ENCODE measurements around the gene PDZRN3. TPM values are rescaled to one million over a fixed set of nuclear protein-coding genes. Genes with fewer than 3 reads are reported as not detected.

The PDZRN3 gene
- total RNA-seq, 2 experiments from 2014 or later, result not detected

- no peak overlapping the region for H3K27ac Mint-ChIP-seq
- H3K27me3 Mint-ChIP-seq (ENCODE audit: low read depth), result no peaks in the 10 kb centered on the region
- no peaks in the 10 kb centered on the region for H3K4me1 Mint-ChIP-seq (ENCODE audit: low read depth)
- DNase-seq (no peak), ATAC-seq (no peak)
- H3K36me3 Mint-ChIP-seq (ENCODE audit: low read depth), result no peaks in the 10 kb centered on the region
- no peak overlapping the region for H3K4me3 Mint-ChIP-seq
- H3K9me3 Mint-ChIP-seq (ENCODE audit: insufficient read depth), result no peaks in the 10 kb centered on the region
- ChIA-PET CTCF (no interaction called here), POLR2A (no interaction called here)
These were observed 219.7 kb downstream of the PDZRN3 start for GRCh38 chr3:73405000-73405399.

GRCh38 chr3:73404435-73404834 is 220.3 kb downstream of the PDZRN3 start:
- DNase-seq (no peak), ATAC-seq (no peak)
- H3K4me3 Mint-ChIP-seq, result no peak overlapping the region
- no peaks in the 10 kb centered on the region for H3K27me3 Mint-ChIP-seq (ENCODE audit: low read depth)
- no peaks in the 10 kb centered on the region for H3K36me3 Mint-ChIP-seq (ENCODE audit: low read depth)
- ChIA-PET POLR2A (no interaction called here), CTCF (no interaction called here)
- no peak overlapping the region for H3K27ac Mint-ChIP-seq
- H3K9me3 Mint-ChIP-seq (ENCODE audit: insufficient read depth), result no peaks in the 10 kb centered on the region
- H3K4me1 Mint-ChIP-seq (ENCODE audit: low read depth), result no peaks in the 10 kb centered on the region

- Mint-ChIP-seq H3K4me1 (ENCODE audit: low read depth) (no peaks in the 10 kb centered on the region), H3K4me3 (no peak overlapping the region), H3K27me3 (ENCODE audit: low read depth) (no peaks in the 10 kb centered on the region), H3K9me3 (ENCODE audit: insufficient read depth) (no peaks in the 10 kb centered on the region), H3K36me3 (ENCODE audit: low read depth) (no peaks in the 10 kb centered on the region), H3K27ac (no peak overlapping the region)
- POLR2A ChIA-PET, result no interaction called here
- ATAC-seq (no peak), DNase-seq (no peak)
- CTCF ChIA-PET, result no interaction called here
These were observed 221.3 kb downstream of the PDZRN3 start for GRCh38 chr3:73403444-73403843.

GRCh38 chr3:73401616-73402279 is 223.0 kb downstream of the PDZRN3 start:
- Mint-ChIP-seq H3K4me1 (ENCODE audit: low read depth) (no peaks in the 10 kb centered on the region), H3K27ac (no peak overlapping the region), H3K36me3 (ENCODE audit: low read depth) (no peaks in the 10 kb centered on the region), H3K4me3 (no peak overlapping the region), H3K27me3 (ENCODE audit: low read depth) (no peaks in the 10 kb centered on the region), H3K9me3 (ENCODE audit: insufficient read depth) (no peaks in the 10 kb centered on the region)
- ChIA-PET CTCF (no interaction called here), POLR2A (no interaction called here)
- DNase-seq (no peak), ATAC-seq (no peak)

GRCh38 chr3:73401059-73401458 is 223.7 kb downstream of the PDZRN3 start:
- ChIA-PET CTCF (no interaction called here), POLR2A (no interaction called here)
- Mint-ChIP-seq H3K4me1 (ENCODE audit: low read depth) (no peaks in the 10 kb centered on the region), H3K27me3 (ENCODE audit: low read depth) (no peaks in the 10 kb centered on the region), H3K9me3 (ENCODE audit: insufficient read depth) (no peaks in the 10 kb centered on the region), H3K4me3 (no peak overlapping the region), H3K36me3 (ENCODE audit: low read depth) (no peaks in the 10 kb centered on the region), H3K27ac (no peak overlapping the region)
- ATAC-seq (no peak), DNase-seq (no peak)

GRCh38 chr3:73399666-73400253 is 225.0 kb downstream of the PDZRN3 start:
- H3K36me3 Mint-ChIP-seq (ENCODE audit: low read depth), result no peaks in the 10 kb centered on the region
- H3K9me3 Mint-ChIP-seq (ENCODE audit: insufficient read depth), result no peaks in the 10 kb centered on the region
- CTCF ChIA-PET, result no interaction called here
- no peak for DNase-seq
- POLR2A ChIA-PET, result no interaction called here
- H3K4me1 Mint-ChIP-seq (ENCODE audit: low read depth), result no peaks in the 10 kb centered on the region
- no peak for ATAC-seq
- H3K27ac Mint-ChIP-seq, result no peak overlapping the region
- H3K27me3 Mint-ChIP-seq (ENCODE audit: low read depth), result no peaks in the 10 kb centered on the region
- no peak overlapping the region for H3K4me3 Mint-ChIP-seq

- H3K27me3 Mint-ChIP-seq (ENCODE audit: low read depth), result no peaks in the 10 kb centered on the region
- H3K36me3 Mint-ChIP-seq (ENCODE audit: low read depth), result no peaks in the 10 kb centered on the region
- H3K4me1 Mint-ChIP-seq (ENCODE audit: low read depth), result no peaks in the 10 kb centered on the region
- POLR2A ChIA-PET, result no interaction called here
- H3K4me3 Mint-ChIP-seq, result no peak overlapping the region
- H3K27ac Mint-ChIP-seq, result no peak overlapping the region
- H3K9me3 Mint-ChIP-seq (ENCODE audit: insufficient read depth), result no peaks in the 10 kb centered on the region
- DNase-seq (no peak), ATAC-seq (no peak)
- CTCF ChIA-PET, result no interaction called here
These were observed 225.6 kb downstream of the PDZRN3 start for GRCh38 chr3:73399106-73399505.

- ChIA-PET CTCF (no interaction called here), POLR2A (no interaction called here)
- Mint-ChIP-seq H3K27me3 (ENCODE audit: low read depth) (no peaks in the 10 kb centered on the region), H3K4me3 (no peak overlapping the region), H3K36me3 (ENCODE audit: low read depth) (no peaks in the 10 kb centered on the region), H3K9me3 (ENCODE audit: insufficient read depth) (no peaks in the 10 kb centered on the region), H3K4me1 (ENCODE audit: low read depth) (no peaks in the 10 kb centered on the region), H3K27ac (no peak overlapping the region)
- ATAC-seq (no peak), DNase-seq (no peak)
These were observed 226.7 kb downstream of the PDZRN3 start for GRCh38 chr3:73398084-73398483.

GRCh38 chr3:73394240-73394639 is 230.5 kb downstream of the PDZRN3 start:
- CTCF ChIA-PET, result interaction anchor here (0.6 to 1.1 kb wide), 2 partner anchors 83 to 1380 kb away, joined by 3 read pairs; no protein-coding TSS in a partner anchor
- ATAC-seq, result no peak
- no peaks in the 10 kb centered on the region for H3K27me3 Mint-ChIP-seq (ENCODE audit: low read depth)
- no peak overlapping the region for H3K27ac Mint-ChIP-seq
- no peak overlapping the region for H3K4me3 Mint-ChIP-seq
- no peaks in the 10 kb centered on the region for H3K9me3 Mint-ChIP-seq (ENCODE audit: insufficient read depth)
- no peak for DNase-seq
- POLR2A ChIA-PET, result no interaction called here
- H3K4me1 Mint-ChIP-seq (ENCODE audit: low read depth), result no peaks in the 10 kb centered on the region
- no peaks in the 10 kb centered on the region for H3K36me3 Mint-ChIP-seq (ENCODE audit: low read depth)

- H3K27me3 Mint-ChIP-seq (ENCODE audit: low read depth), result no peaks in the 10 kb centered on the region
- no peak overlapping the region for H3K4me3 Mint-ChIP-seq
- ChIA-PET CTCF (interaction anchor here (1.1 kb wide), 1 partner anchor 82 kb away, joined by 3 read pairs; no protein-coding TSS in a partner anchor), POLR2A (no interaction called here)
- no peaks in the 10 kb centered on the region for H3K9me3 Mint-ChIP-seq (ENCODE audit: insufficient read depth)
- no peak for ATAC-seq
- DNase-seq, result no peak
- H3K27ac Mint-ChIP-seq, result no peak overlapping the region
- no peaks in the 10 kb centered on the region for H3K36me3 Mint-ChIP-seq (ENCODE audit: low read depth)
- no peaks in the 10 kb centered on the region for H3K4me1 Mint-ChIP-seq (ENCODE audit: low read depth)
These were observed 231.7 kb downstream of the PDZRN3 start for GRCh38 chr3:73393005-73393404.

- DNase-seq (no peak), ATAC-seq (no peak)
- H3K4me1 Mint-ChIP-seq (ENCODE audit: low read depth), result no peaks in the 10 kb centered on the region
- ChIA-PET POLR2A (no interaction called here), CTCF (no interaction called here)
- no peak overlapping the region for H3K4me3 Mint-ChIP-seq
- no peaks in the 10 kb centered on the region for H3K9me3 Mint-ChIP-seq (ENCODE audit: insufficient read depth)
- H3K27ac Mint-ChIP-seq, result no peak overlapping the region
- H3K27me3 Mint-ChIP-seq (ENCODE audit: low read depth), result no peaks in the 10 kb centered on the region
- H3K36me3 Mint-ChIP-seq (ENCODE audit: low read depth), result no peaks in the 10 kb centered on the region
These were observed 232.8 kb downstream of the PDZRN3 start for GRCh38 chr3:73391984-73392383.

GRCh38 chr3:73389928-73390327 is 234.8 kb downstream of the PDZRN3 start:
- H3K4me1 Mint-ChIP-seq (ENCODE audit: low read depth), result no peaks in the 10 kb centered on the region
- no peak overlapping the region for H3K27ac Mint-ChIP-seq
- no peak overlapping the region for H3K4me3 Mint-ChIP-seq
- H3K36me3 Mint-ChIP-seq (ENCODE audit: low read depth), result no peaks in the 10 kb centered on the region
- POLR2A ChIA-PET, result no interaction called here
- CTCF ChIA-PET, result no interaction called here
- H3K9me3 Mint-ChIP-seq (ENCODE audit: insufficient read depth), result no peaks in the 10 kb centered on the region
- ATAC-seq (no peak), DNase-seq (no peak)
- H3K27me3 Mint-ChIP-seq (ENCODE audit: low read depth), result no peaks in the 10 kb centered on the region

Data from activated CD8-positive, alpha-beta T cell treated with anti-CD3 and anti-CD28 coated beads, Interleukin-2, amount 10 ng/mL, durations not matched to agents 7 days and 5 days (primary cell).